ENCODE measurements around the gene SCAMP2. TPM values are rescaled to one million over a fixed set of nuclear protein-coding genes. Genes with fewer than 3 reads are reported as not detected.

The SCAMP2 gene
- total RNA-seq, 1 experiment from 2014 or later: 54.9 TPM

- H4K20me1 ChIP-seq (ENCODE audit: insufficient read depth, low read depth, low read length): no peaks in the 10 kb centered on the region
- peak within 1 kb of the TSS; percentile 89 for H3K9ac ChIP-seq (ENCODE audit: low read length)
- no peaks in the 10 kb centered on the region for H3K9me2 ChIP-seq (replicated peaks; ENCODE audit: insufficient read depth, low read length)
- peaks cover 20% of the 10 kb centered on the region for H3K79me2 ChIP-seq (ENCODE audit: low read length)
- H3K27ac ChIP-seq (ENCODE audit: low read length): peak within 1 kb of the TSS; percentile 71
- no peaks in the 10 kb centered on the region for H3K9me3 ChIP-seq (ENCODE audit: low read length)
- H3K36me3 ChIP-seq (ENCODE audit: insufficient read depth, low read length): peaks cover 19% of the 10 kb centered on the region
- DNase-seq: peak; percentile 94
- H3K4me1 ChIP-seq (ENCODE audit: low read length): peaks cover 45% of the 10 kb centered on the region
- no peaks in the 10 kb centered on the region for H3K27me3 ChIP-seq (ENCODE audit: low read length)
- peak within 1 kb of the TSS; percentile 81 for H3K4me3 ChIP-seq (ENCODE audit: low read length)
- peak within 1 kb of the TSS; percentile 88 for H2AFZ ChIP-seq (ENCODE audit: low read length)
- peak within 1 kb of the TSS; percentile 87 for H3K4me2 ChIP-seq (ENCODE audit: low read depth, low read length, poor library complexity, severe bottlenecking)
These were observed 33.4 kb upstream of the SCAMP2 start, which contains the start of gene FAM219B for GRCh38 chr15:74906450-74907162. Gene FAM219B, minus strand, starts transcription at chr15:74906851. Its CDS starts 51 bp downstream, at chr15:74906800.

GRCh38 chr15:74906067-74906449, 32.9 kb upstream of the SCAMP2 start:
- Histone ChIP-seq H3K9me2 (replicated peaks; ENCODE audit: insufficient read depth, low read length) (no peaks in the 10 kb centered on the region), H4K20me1 (ENCODE audit: insufficient read depth, low read depth, low read length) (no peaks in the 10 kb centered on the region), H3K9me3 (ENCODE audit: low read length) (no peaks in the 10 kb centered on the region), H3K9ac (ENCODE audit: low read length) (peak overlapping the region; percentile 89), H3K36me3 (ENCODE audit: insufficient read depth, low read length) (peaks cover 22% of the 10 kb centered on the region), H3K27me3 (ENCODE audit: low read length) (no peaks in the 10 kb centered on the region), H3K4me3 (ENCODE audit: low read length) (peak overlapping the region; percentile 81), H2AFZ (ENCODE audit: low read length) (peak overlapping the region; percentile 88; the same call in 1 of the 2 replicates), H3K4me1 (ENCODE audit: low read length) (peaks cover 47% of the 10 kb centered on the region), H3K27ac (ENCODE audit: low read length) (peak overlapping the region; percentile 71), H3K79me2 (ENCODE audit: low read length) (peaks cover 20% of the 10 kb centered on the region), H3K4me2 (ENCODE audit: low read depth, low read length, poor library complexity, severe bottlenecking) (peak overlapping the region; percentile 87)
- DNase-seq: peak; percentile 73

- H3K9ac ChIP-seq (ENCODE audit: low read length): 0 out of 2 replicates have a peak overlapping the region, but pooled peaks have one; percentile 8
- H3K9me3 ChIP-seq (ENCODE audit: low read length): no peaks in the 10 kb centered on the region
- H3K36me3 ChIP-seq (ENCODE audit: insufficient read depth, low read length): peaks cover 32% of the 10 kb centered on the region
- no peaks in the 10 kb centered on the region for H3K27me3 ChIP-seq (ENCODE audit: low read length)
- no peaks in the 10 kb centered on the region for H4K20me1 ChIP-seq (ENCODE audit: insufficient read depth, low read depth, low read length)
- H3K9me2 ChIP-seq (replicated peaks; ENCODE audit: insufficient read depth, low read length): no peaks in the 10 kb centered on the region
- no peak overlapping the region for H3K4me2 ChIP-seq (ENCODE audit: low read depth, low read length, poor library complexity, severe bottlenecking)
- H3K27ac ChIP-seq (ENCODE audit: low read length): no peak overlapping the region
- peaks cover 47% of the 10 kb centered on the region for H3K4me1 ChIP-seq (ENCODE audit: low read length)
- H3K4me3 ChIP-seq (ENCODE audit: low read length): no peak overlapping the region
- DNase-seq: no peak
- peaks cover 20% of the 10 kb centered on the region for H3K79me2 ChIP-seq (ENCODE audit: low read length)
- no peak overlapping the region for H2AFZ ChIP-seq (ENCODE audit: low read length)
These were observed 31.1 kb upstream of the SCAMP2 start for GRCh38 chr15:74904190-74904805.

- no peak for DNase-seq
- H3K4me2 ChIP-seq (ENCODE audit: low read depth, low read length, poor library complexity, severe bottlenecking): no peak overlapping the region
These were observed 30.5 kb upstream of the SCAMP2 start for GRCh38 chr15:74903676-74904075.

GRCh38 chr15:74902295-74903075, 29.3 kb upstream of the SCAMP2 start:
- peak overlapping the region; percentile 48 for H3K27ac ChIP-seq (ENCODE audit: low read length)
- H3K9ac ChIP-seq (ENCODE audit: low read length): peak overlapping the region; percentile 11; the same call in 1 of the 2 replicates
- H3K9me2 ChIP-seq (replicated peaks; ENCODE audit: insufficient read depth, low read length): no peaks in the 10 kb centered on the region
- no peak overlapping the region for H2AFZ ChIP-seq (ENCODE audit: low read length)
- peaks cover 20% of the 10 kb centered on the region for H3K79me2 ChIP-seq (ENCODE audit: low read length)
- peaks cover 41% of the 10 kb centered on the region for H3K36me3 ChIP-seq (ENCODE audit: insufficient read depth, low read length)
- H3K9me3 ChIP-seq (ENCODE audit: low read length): no peaks in the 10 kb centered on the region
- H3K27me3 ChIP-seq (ENCODE audit: low read length): no peaks in the 10 kb centered on the region
- no peaks in the 10 kb centered on the region for H4K20me1 ChIP-seq (ENCODE audit: insufficient read depth, low read depth, low read length)
- H3K4me2 ChIP-seq (ENCODE audit: low read depth, low read length, poor library complexity, severe bottlenecking): no peak overlapping the region
- H3K4me1 ChIP-seq (ENCODE audit: low read length): peaks cover 44% of the 10 kb centered on the region
- DNase-seq: no peak
- no peak overlapping the region for H3K4me3 ChIP-seq (ENCODE audit: low read length)

More at GRCh38 chr15:74903676-74904075, 30.5 kb upstream of the SCAMP2 start:
- Histone ChIP-seq H3K27me3 (ENCODE audit: low read length) (no peaks in the 10 kb centered on the region), H4K20me1 (ENCODE audit: insufficient read depth, low read depth, low read length) (no peaks in the 10 kb centered on the region), H3K4me1 (ENCODE audit: low read length) (peaks cover 47% of the 10 kb centered on the region), H3K9me3 (ENCODE audit: low read length) (no peaks in the 10 kb centered on the region), H3K79me2 (ENCODE audit: low read length) (peaks cover 20% of the 10 kb centered on the region), H3K27ac (ENCODE audit: low read length) (peak overlapping the region; percentile 55), H3K9ac (ENCODE audit: low read length) (peak overlapping the region; percentile 8; the same call in 1 of the 2 replicates), H3K4me3 (ENCODE audit: low read length) (no peak overlapping the region), H3K9me2 (replicated peaks; ENCODE audit: insufficient read depth, low read length) (no peaks in the 10 kb centered on the region), H2AFZ (ENCODE audit: low read length) (no peak overlapping the region), H3K36me3 (ENCODE audit: insufficient read depth, low read length) (peaks cover 37% of the 10 kb centered on the region)

- H3K36me3 ChIP-seq (ENCODE audit: insufficient read depth, low read length): peaks cover 41% of the 10 kb centered on the region
- peaks cover 20% of the 10 kb centered on the region for H3K79me2 ChIP-seq (ENCODE audit: low read length)
- H3K9me3 ChIP-seq (ENCODE audit: low read length): no peaks in the 10 kb centered on the region
- H3K4me3 ChIP-seq (ENCODE audit: low read length): no peak overlapping the region
- no peaks in the 10 kb centered on the region for H3K27me3 ChIP-seq (ENCODE audit: low read length)
- H3K27ac ChIP-seq (ENCODE audit: low read length): 0 out of 2 replicates have a peak overlapping the region, but pooled peaks have one; percentile 48
- peaks cover 37% of the 10 kb centered on the region for H3K4me1 ChIP-seq (ENCODE audit: low read length)
- H3K4me2 ChIP-seq (ENCODE audit: low read depth, low read length, poor library complexity, severe bottlenecking): no peak overlapping the region
- no peaks in the 10 kb centered on the region for H3K9me2 ChIP-seq (replicated peaks; ENCODE audit: insufficient read depth, low read length)
- H4K20me1 ChIP-seq (ENCODE audit: insufficient read depth, low read depth, low read length): no peaks in the 10 kb centered on the region
- peak; percentile 92 for DNase-seq
- no peak overlapping the region for H3K9ac ChIP-seq (ENCODE audit: low read length)
- H2AFZ ChIP-seq (ENCODE audit: low read length): no peak overlapping the region
These were observed 28.5 kb upstream of the SCAMP2 start for GRCh38 chr15:74901612-74902063.

- H3K9me3 ChIP-seq (ENCODE audit: low read length): no peaks in the 10 kb centered on the region
- H3K4me3 ChIP-seq (ENCODE audit: low read length): no peak overlapping the region
- no peak overlapping the region for H2AFZ ChIP-seq (ENCODE audit: low read length)
- no peak overlapping the region for H3K9ac ChIP-seq (ENCODE audit: low read length)
- H3K36me3 ChIP-seq (ENCODE audit: insufficient read depth, low read length): peaks cover 29% of the 10 kb centered on the region
- H3K27ac ChIP-seq (ENCODE audit: low read length): no peak overlapping the region
- no peaks in the 10 kb centered on the region for H4K20me1 ChIP-seq (ENCODE audit: insufficient read depth, low read depth, low read length)
- DNase-seq: peak; percentile 41
- no peak overlapping the region for H3K4me2 ChIP-seq (ENCODE audit: low read depth, low read length, poor library complexity, severe bottlenecking)
- no peaks in the 10 kb centered on the region for H3K27me3 ChIP-seq (ENCODE audit: low read length)
- H3K4me1 ChIP-seq (ENCODE audit: low read length): peaks cover 21% of the 10 kb centered on the region
- no peaks in the 10 kb centered on the region for H3K79me2 ChIP-seq (ENCODE audit: low read length)
- H3K9me2 ChIP-seq (replicated peaks; ENCODE audit: insufficient read depth, low read length): no peaks in the 10 kb centered on the region
These were observed 24.1 kb upstream of the SCAMP2 start for GRCh38 chr15:74897300-74897701.

Data from Karpas-422 (cell line).